GM19324 (cell line): ENCODE results near the gene CPED1.
A peak's percentile ranks its signal among the peaks of the same experiment; 100 is the strongest.
"Not testable (repeated sequence)": the region's sequence is repeated elsewhere in the genome, so short reads cannot be mapped to it uniquely, and the experiment has no call there.

Experiments
- ATAC-seq: cut with Tn5 transposase; IDR thresholded peaks from one replicate; pipeline ENCODE4 v1.9.1; 2021; ENCODE audit warnings: mild to moderate bottlenecking, moderate library complexity; ENCODE audit not compliant: unreplicated experiment, low FRiP score

Gene CPED1

DNA sequence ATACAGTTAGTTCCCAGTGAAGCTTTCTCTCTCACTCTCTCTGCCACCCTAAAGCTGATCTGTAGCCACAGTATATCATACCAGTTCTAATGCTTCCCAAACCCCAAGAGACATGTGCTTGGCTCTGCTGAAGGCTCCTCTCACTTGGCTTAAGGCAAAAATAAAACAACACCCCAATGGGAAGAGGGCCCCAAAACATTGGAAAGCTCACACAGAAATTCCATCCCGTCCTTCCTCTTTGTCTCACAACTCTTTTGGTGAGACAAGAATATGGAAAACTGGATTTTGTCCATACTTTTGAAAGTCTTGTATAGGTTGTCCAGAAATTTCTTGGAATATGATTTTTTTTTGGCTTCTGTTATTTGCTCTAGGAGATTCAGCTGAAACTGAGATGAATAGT is 284.2 kb downstream of the CPED1 start:
- no peak for ATAC-seq

DNA sequence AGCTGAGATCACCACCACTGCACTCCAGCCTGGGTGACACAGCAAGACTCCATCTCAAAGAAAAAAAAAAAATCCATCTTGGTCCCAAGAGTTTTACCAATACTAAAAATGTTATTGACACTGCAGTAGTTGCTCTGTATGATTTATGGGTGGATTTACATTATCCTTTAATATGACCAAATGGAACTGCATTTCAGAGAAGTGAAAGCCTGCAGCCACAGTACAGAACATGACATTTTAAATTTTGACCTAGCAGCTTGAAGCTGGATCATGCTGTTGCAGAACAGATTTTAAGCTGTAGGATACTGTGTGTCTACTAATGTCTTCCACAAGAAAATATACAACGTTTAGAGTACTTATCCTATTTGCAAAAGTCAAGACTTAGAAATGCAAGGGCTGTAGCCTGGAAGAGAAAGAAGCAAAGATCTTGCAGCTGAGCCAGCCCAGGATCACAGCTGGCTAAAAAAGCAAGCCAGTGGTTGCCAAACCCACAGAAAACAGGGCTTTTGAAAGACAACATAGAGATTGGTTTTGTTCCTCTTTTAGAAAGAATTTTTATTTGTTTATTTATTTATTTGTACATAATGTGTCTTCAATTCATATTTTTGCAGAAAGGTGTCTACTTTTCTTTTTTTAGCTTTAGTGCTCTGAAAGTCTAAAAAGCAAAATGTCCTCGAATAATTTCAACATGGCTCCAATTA is 285.1 kb downstream of the CPED1 start:
- no peak for ATAC-seq

DNA sequence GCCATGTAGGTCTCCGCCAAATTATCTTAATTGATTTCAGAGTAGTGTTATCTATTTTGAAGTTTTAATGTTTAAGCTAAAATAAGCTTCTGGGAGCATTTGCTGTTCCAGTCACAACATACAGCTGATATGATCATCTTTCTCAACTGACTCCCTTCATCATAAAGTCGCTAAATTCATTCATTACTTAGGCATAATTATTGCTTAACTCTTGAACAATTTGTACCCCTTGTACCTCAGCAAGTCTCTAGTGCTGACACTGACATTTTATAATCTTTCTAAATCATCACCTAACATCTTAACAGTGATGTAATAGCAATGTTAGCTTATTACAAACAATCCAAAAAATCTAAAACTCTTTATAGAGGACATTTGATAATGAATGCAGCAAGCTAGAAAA is 286.0 kb downstream of the CPED1 start:
- no peak for ATAC-seq

DNA sequence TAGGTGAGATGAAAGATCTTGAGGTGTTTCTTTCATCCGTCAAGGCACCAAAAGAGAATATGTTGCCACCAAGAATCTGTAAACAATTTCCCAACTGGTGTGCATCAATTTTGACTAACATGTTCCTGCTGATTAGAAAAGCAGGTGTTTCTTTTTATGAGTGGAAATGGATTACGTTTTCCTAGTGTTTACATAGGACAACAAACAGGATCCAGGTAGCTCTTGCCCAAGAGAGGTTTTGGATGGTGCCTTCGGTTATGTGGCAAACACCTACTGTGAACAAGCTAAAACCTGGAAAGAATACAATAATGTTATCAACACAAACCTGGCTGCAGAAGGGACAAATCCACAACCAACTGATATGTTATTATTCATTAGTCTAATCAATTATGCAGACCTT is 286.7 kb downstream of the CPED1 start:
- ATAC-seq, result no peak

- no peak for ATAC-seq
Observed at GRCh38 chr7:121276313-121276712, 287.8 kb downstream of the CPED1 start.

DNA sequence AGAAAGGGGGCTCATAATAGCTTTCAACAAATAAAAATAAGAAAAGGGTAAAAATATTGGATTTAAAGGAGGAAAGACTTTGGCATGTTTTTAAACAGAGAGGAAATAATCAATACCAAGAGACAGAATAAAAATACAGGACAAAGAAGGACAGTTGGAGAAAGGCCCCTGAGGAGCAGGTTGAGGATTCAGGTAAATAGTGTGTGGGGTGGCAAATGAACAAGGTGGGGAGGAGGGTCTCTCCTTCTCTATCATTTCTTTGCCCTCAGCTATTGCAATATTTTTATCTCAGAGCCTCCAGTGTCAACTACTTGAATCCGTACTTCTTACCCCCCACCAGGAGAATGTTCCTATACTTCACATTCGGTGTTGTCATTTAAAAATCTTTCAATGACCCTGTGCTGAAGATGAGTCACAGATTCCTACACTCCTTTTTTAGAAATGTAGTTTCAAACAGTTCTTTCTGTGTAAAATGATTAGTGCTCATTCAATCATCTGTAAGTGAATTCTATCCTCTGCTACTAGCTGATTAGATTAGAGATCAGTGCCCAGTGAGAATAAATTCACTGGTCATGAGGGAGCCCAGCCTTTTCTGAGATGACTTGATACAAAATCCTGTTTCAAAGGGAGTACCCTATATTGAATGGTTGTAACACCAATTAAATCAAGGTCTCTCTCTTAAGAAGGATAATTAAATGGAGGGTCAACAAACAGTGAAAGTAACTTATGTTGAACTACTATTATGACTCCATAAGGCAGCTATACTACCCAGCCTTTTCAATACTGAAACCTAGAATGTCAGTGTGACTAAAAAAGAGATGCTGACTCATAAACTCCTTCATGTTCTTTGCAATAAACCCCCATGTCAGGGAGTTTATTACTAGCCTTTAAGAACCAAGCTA is 289.9 kb downstream of the CPED1 start:
- ATAC-seq, result peak; percentile 90

GRCh38 chr7:121279060-121279620 is 290.6 kb downstream of the CPED1 start:
- no peak for ATAC-seq

DNA sequence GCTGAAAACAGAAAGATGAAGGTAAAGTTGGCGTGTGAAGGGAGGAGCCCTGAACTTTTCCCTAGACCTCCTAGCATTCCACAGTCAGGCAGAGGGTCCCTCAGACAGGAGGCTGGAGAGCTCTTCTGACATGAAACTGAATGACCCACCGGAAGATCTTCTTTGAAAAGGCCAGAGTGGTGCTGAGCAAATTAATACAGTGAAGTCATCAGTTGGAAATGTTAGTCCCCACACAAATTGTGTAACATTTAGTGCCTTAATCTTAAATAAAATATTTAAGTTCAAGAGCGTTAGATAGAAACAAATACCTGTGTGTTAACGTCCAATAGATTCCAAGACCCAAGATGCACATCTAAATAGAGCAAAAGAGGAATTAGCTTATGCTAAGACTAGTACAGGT is 291.3 kb downstream of the CPED1 start:
- no peak for ATAC-seq

DNA sequence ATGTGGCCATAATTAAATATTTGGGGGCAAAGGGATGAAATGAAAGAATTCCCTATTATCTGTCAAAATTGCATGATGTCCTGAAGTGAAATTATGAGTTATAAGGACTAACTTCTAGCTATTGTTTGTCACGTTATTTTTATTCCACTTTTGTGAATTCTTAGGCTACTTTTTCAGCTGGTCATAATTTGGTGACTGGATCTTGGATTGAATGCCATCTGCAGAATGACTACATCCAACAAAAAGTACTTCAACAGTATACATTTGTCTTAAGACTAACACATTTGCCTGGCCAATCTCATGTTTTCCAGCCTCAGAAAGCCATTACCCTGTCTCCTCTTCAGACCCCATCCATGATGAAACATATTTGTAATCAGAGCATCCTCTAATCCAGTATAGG is 292.1 kb downstream of the CPED1 start:
- ATAC-seq, result no peak

DNA sequence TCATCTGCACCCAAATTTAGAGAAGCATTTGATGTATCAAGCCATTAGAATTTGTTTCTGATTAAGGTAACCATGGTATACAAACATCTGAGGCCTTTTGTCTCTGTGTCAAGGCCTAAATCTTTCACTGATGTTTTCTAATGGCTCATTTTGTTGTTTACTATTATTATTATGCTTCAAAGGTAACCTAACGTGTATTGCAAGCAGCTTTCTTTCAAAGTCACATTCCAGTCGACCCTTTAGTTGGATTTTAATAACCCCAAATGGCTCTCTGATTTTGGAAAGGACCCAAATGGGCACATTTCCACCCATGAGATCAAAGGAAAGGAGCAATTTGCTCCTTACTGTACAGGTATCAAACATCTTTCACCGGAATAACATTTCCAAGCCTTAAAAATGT is 293.6 kb downstream of the CPED1 start:
- no peak for ATAC-seq

DNA sequence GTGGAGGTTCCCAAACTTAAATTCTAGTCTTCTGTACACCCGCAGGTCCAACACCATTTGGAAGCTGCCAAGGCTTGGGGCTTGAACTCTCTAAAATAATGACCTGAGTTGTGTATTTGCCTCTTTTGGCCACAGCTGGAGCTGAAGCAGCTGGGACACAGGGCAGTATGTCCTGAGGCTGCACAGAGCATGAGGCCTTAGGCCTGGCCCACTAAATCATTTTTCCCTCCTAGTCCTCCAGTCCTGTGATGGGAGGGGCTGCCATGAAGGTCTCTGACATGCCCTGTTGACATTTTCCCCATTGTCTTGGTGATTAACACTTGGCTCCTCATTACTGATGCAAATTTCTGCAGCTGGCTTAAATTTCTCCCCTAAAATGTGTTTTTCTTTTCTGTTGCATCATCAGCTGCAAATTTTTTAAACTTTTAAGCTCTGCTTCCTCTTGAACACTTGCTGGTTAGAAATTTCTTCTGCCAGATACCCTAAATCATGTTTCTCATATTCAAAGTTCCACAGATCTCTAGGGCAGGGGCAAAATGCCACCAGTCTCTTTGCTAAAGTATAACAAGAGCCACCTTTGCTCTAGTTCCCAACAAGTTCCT is 296.7 kb downstream of the CPED1 start:
- no peak for ATAC-seq

DNA sequence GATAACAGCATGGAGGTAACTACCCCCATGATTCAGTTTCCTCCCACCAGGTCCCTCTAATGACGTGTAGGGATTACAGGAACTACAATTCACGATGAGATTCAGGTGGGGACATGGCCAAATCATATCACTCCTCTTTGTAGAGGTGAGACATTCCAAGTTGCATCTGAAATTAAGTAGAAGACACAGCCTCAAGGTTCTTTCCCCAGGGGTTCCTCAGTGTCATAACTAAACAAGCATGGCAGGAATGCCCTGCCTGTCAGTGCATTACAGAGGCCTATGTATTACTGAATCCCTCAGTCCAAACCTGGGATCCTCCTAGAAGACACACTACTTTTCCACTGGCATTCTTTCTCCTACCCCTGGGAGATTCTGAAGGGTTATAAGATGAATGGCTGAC is 297.7 kb downstream of the CPED1 start:
- ATAC-seq, result no peak

GRCh38 chr7:121286742-121287734 is 298.5 kb downstream of the CPED1 start:
- ATAC-seq, result no peak

GRCh38 chr7:121288894-121289293 is 300.4 kb downstream of the CPED1 start:
- ATAC-seq, result no peak

DNA sequence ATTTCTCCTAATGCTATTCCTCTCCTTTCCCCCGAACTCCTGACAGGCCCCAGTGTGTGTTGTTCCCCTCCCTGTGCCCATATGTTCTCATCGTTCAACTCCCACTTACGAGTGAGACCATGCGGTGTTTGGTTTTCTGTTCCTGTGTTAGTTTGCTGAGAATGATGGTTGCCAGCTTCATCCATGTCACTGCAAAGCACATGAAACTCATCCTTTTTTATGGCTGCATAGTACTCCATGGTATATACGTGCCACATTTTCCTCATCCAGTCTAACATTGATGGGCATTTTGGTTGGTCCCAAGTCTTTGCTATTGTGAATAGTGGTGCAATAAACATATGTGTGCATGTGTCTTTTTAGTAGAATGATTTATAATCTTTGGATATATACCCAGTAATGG is 301.4 kb downstream of the CPED1 start:
- not testable (repeated sequence) for ATAC-seq

DNA sequence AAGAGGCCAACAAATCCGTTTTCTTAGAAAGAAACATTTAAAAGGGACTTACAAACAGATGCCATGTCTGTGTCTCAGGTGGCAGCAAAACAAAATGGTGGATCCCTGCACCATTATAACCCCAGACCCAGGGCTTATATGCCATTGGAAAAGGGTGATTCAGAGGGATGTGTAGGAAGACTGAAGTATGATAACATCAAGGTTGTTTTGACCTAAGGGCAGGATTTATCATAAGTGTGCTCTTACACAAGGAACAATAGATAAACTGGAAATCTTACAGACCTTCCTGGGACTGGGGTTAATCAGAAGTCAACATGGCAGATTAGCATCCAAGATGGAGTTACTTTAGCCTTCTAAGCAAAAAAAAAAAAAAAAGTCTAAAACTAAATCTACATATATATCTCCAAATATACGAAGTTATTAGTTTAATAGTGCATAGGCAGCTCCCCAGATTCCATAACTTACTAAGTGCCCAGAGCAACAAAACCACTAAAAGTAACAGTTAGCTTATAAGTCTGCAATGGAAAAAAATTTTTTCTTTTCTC is 306.0 kb downstream of the CPED1 start:
- ATAC-seq, result no peak

DNA sequence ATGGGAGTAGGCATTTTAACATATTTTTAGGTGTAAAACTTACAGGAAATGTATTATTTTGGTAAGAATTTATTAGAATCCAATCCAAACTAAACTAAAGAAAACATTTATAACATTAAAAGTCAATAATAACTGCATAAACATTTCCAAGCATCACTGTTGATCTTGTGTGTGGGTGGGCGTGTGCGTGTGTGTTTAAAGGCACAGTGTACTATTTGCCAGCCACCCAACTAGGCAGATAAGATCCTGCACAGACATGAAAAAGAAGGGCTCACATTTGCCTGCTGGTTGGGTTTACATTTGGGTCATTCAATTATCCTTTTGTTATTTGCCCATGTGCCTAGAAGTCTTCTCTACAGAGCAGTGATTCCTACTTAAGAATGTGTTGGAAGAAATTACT is 309.3 kb downstream of the CPED1 start:
- ATAC-seq, result no peak

GRCh38 chr7:121298831-121299239 is 310.3 kb downstream of the CPED1 start:
- no peak for ATAC-seq

- no peak for ATAC-seq
Observed at GRCh38 chr7:121300685-121301420, 312.3 kb downstream of the CPED1 start.
